Ovary (tissue), 3 donors: ENCODE data around the gene TUBB2A.

Source experiments
- EP300 ChIP-seq: sonication (generic); formaldehyde crosslinking; IDR thresholded peaks from one replicate; pipeline ENCODE4 v1.6.1; 2017; ENCODE audit warnings: antibody characterized with exemption
- TF ChIP-seq, protein P1 (sequence below), 3 donors: fragments of 450-650 bp in 2 of 3; fragments of 200-600 bp in 1 of 3; IDR thresholded peaks; one replicate each; pipeline versions ENCODE4 v1.5.1 to v1.8.0; 2016 to 2022; ENCODE audit warnings: antibody characterized with exemption in 3 of 3, mild to moderate bottlenecking in 1 of 3
- donor health status: DM: no; HTN: no; CAD: no.

DNA sequence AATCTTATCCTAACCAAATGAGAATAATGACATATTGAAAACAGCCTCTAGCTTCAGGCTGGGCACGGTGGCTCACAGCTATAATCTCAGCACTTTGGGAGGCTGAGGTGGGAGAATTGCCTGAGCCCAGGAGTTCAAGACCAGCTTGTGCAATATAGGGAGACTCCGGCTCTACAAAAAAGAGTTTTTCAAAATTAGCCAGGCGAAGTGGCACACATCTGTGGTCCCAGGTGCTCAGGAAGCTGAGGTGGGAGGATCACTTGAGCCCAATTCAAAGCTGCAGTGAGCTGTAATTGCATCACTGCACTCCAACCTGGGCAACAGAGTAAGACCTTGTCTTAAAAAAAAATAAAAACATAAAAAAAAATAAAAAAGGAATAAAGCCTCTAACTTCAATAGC is 4.7 kb downstream of the TUBB2A start:
- TF ChIP-seq, protein P1, sequence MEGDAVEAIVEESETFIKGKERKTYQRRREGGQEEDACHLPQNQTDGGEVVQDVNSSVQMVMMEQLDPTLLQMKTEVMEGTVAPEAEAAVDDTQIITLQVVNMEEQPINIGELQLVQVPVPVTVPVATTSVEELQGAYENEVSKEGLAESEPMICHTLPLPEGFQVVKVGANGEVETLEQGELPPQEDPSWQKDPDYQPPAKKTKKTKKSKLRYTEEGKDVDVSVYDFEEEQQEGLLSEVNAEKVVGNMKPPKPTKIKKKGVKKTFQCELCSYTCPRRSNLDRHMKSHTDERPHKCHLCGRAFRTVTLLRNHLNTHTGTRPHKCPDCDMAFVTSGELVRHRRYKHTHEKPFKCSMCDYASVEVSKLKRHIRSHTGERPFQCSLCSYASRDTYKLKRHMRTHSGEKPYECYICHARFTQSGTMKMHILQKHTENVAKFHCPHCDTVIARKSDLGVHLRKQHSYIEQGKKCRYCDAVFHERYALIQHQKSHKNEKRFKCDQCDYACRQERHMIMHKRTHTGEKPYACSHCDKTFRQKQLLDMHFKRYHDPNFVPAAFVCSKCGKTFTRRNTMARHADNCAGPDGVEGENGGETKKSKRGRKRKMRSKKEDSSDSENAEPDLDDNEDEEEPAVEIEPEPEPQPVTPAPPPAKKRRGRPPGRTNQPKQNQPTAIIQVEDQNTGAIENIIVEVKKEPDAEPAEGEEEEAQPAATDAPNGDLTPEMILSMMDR (IDR thresholded peaks at IDR 0.05): no peak
- no peak for TF ChIP-seq EP300
